ENCODE data around the gene FIGLA.
"Not testable (repeated sequence)": the region's sequence is repeated elsewhere in the genome, so short reads cannot be mapped to it uniquely, and the experiment has no call there.

Gene FIGLA

GRCh38 chr2:70743068-70743467 lies 47.4 kb downstream of the FIGLA start:
- DNase-seq = no peak

GRCh38 chr2:70739492-70739891 lies 51.0 kb downstream of the FIGLA start:
- DNase-seq = not testable (repeated sequence)

- DNase-seq = no peak
Measured at GRCh38 chr2:70738159-70738558, 52.3 kb downstream of the FIGLA start.

GRCh38 chr2:70735071-70735470 lies 55.4 kb downstream of the FIGLA start:
- no peak for DNase-seq

- DNase-seq = peak; percentile 54
Measured at GRCh38 chr2:70733646-70734180, 56.7 kb downstream of the FIGLA start.

- no peak for DNase-seq
Measured at GRCh38 chr2:70732766-70733645, 57.4 kb downstream of the FIGLA start.

- no peak for DNase-seq
Measured at GRCh38 chr2:70730730-70731129, 59.7 kb downstream of the FIGLA start.

GRCh38 chr2:70729647-70730046 lies 60.8 kb downstream of the FIGLA start:
- DNase-seq = no peak

- DNase-seq = no peak
Measured at GRCh38 chr2:70728128-70728527, 62.3 kb downstream of the FIGLA start.
